Nephron (organoid): Measurements from ENCODE around the gene MIXL1.

ENCODE experiments used
- H3K27ac Mint-ChIP-seq, 3 experiments: 2 replicates each; pipeline ENCODE4 v1.8.0; 2020; ENCODE audit warnings: mixed read lengths in 3 of 3, mild to moderate bottlenecking in 2 of 3, moderate library complexity in 1 of 3
- H3K27me3 Mint-ChIP-seq: 2 replicates; pipeline ENCODE4 v1.8.0; 2021; ENCODE audit warnings: low read depth, mild to moderate bottlenecking, moderate library complexity, mixed read lengths
- H3K36me3 Mint-ChIP-seq: 2 replicates; pipeline ENCODE4 v1.8.0; 2020; ENCODE audit warnings: low read depth, mixed read lengths
- H3K4me1 Mint-ChIP-seq: 2 replicates; pipeline ENCODE4 v1.8.0; 2020; ENCODE audit warnings: mixed read lengths
- H3K4me3 Mint-ChIP-seq, 3 experiments: 2 replicates each; pipeline ENCODE4 v1.8.0; 2020; ENCODE audit warnings: mild to moderate bottlenecking in 3 of 3, mixed read lengths in 3 of 3, moderate library complexity in 2 of 3
- H3K9me3 Mint-ChIP-seq: 2 replicates; pipeline ENCODE4 v1.8.0; 2020; ENCODE audit warnings: mixed read lengths
- CTCF ChIP-seq, 3 experiments: fragments of 200-600 bp; sonication (generic); IDR thresholded peaks; one replicate each; pipeline ENCODE4 v1.5.0; 2021; ENCODE audit warnings: antibody characterized with exemption in 3 of 3; ENCODE audit not compliant: unreplicated experiment in 3 of 3

Gene MIXL1

GRCh38 chr1:226207048-226207447, 16.4 kb upstream of the MIXL1 start:
- Mint-ChIP-seq H3K27ac (no peak overlapping the region), H3K4me1 (peaks cover 10% of the 10 kb centered on the region), H3K36me3 (no peaks in the 10 kb centered on the region), H3K27me3 (peaks cover 4% of the 10 kb centered on the region), H3K9me3 (no peaks in the 10 kb centered on the region), H3K4me3 (no peak overlapping the region)
- TF ChIP-seq CTCF (IDR thresholded peaks at IDR 0.05; ENCODE audit: unreplicated experiment in 3 of 3), result no peak

- no peak for TF ChIP-seq CTCF (IDR thresholded peaks at IDR 0.05; ENCODE audit: unreplicated experiment in 3 of 3)
- H3K4me3 Mint-ChIP-seq, result no peak overlapping the region
- H3K4me1 Mint-ChIP-seq, result peaks cover 10% of the 10 kb centered on the region
- peaks cover 4% of the 10 kb centered on the region for H3K27me3 Mint-ChIP-seq
- H3K36me3 Mint-ChIP-seq, result no peaks in the 10 kb centered on the region
- no peaks in the 10 kb centered on the region for H3K9me3 Mint-ChIP-seq
- no peak overlapping the region for H3K27ac Mint-ChIP-seq
These were observed 14.0 kb upstream of the MIXL1 start for GRCh38 chr1:226209307-226210059.

DNA sequence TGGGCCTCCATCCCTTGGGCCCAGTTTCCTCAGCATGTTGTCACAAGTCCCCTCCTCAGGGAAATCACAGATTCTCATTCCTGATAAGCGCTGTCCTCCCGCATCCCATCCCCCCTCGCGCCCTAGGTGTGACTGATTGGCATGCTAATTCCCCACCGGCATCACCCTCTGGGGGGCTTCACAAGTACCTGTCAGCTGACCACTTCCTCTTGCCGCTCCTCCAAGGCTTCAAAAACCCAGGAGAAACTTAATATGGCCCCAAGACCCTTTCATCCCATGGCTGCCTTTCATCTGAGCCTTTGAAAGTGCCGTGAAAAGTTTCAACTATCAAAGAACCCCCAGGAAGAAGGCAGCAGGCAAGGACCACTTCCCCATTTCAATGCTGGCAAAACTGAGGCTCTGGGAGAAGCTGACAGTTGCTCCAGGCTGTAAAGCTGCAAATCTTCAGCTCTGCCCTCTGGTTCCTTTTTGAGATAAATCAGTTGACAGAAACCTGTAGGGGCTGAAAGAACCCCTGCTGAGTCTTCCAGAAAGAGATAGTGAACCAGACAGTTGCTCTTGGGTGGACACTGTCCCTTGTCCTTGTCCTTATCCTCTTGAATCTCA, 12.8 kb upstream of the MIXL1 start:
- Mint-ChIP-seq H3K27ac (no peak overlapping the region), H3K9me3 (no peaks in the 10 kb centered on the region), H3K27me3 (peaks cover 4% of the 10 kb centered on the region), H3K4me1 (peaks cover 10% of the 10 kb centered on the region), H3K4me3 (no peak overlapping the region), H3K36me3 (no peaks in the 10 kb centered on the region)
- TF ChIP-seq CTCF (IDR thresholded peaks at IDR 0.05; ENCODE audit: unreplicated experiment in 3 of 3), result no peak

DNA sequence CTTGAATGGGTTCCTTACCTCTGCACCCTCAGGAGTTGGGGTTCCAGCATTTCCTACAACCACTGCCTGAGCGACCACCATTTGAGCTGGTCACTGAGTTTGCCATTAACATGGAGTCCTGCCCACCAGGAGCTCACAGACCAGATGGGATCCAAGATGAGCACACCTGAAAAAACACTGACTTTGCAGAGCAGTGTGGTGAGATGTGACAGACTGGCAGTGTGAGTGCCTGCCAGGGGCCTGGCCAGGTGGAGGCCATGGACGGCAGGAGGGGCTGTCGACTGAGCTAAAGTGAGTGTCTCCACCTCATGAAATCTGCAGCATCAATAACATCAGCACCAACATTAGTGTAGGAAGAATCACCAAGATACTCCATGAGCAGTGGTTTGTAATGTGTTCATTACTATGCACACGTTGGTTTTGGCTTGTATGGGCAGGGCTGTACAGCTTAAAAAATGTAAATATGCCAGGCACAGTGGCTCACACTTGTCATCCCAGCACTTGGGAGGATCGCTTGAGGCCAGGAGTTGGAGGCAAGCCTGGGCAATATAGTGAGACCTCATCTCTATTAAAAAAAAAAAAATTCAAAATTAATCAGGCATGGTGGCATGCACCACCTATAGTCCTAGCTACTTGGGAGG, 12.2 kb upstream of the MIXL1 start:
- Mint-ChIP-seq H3K4me1 (peaks cover 10% of the 10 kb centered on the region), H3K4me3 (no peak overlapping the region), H3K27ac (no peak overlapping the region), H3K36me3 (no peaks in the 10 kb centered on the region), H3K9me3 (no peaks in the 10 kb centered on the region), H3K27me3 (peaks cover 7% of the 10 kb centered on the region)
- TF ChIP-seq CTCF (IDR thresholded peaks at IDR 0.05; ENCODE audit: unreplicated experiment in 3 of 3), result no peak

- Mint-ChIP-seq H3K36me3 (no peaks in the 10 kb centered on the region), H3K9me3 (no peaks in the 10 kb centered on the region), H3K4me3 (no peak overlapping the region), H3K27me3 (peaks cover 7% of the 10 kb centered on the region), H3K27ac (no peak overlapping the region), H3K4me1 (peaks cover 10% of the 10 kb centered on the region)
- no peak for TF ChIP-seq CTCF (IDR thresholded peaks at IDR 0.05; ENCODE audit: unreplicated experiment in 3 of 3)
These were observed 10.9 kb upstream of the MIXL1 start for GRCh38 chr1:226212545-226212944.
